GM21717 (cell line): ENCODE results near the gene MIB1.
A peak's percentile ranks its signal among the peaks of the same experiment; 100 is the strongest.
"Not testable (repeated sequence)": the region's sequence is repeated elsewhere in the genome, so short reads cannot be mapped to it uniquely, and the experiment has no call there.

Experiments
- ATAC-seq: cut with Tn5 transposase; IDR thresholded peaks from one replicate; pipeline ENCODE4 v1.9.1; 2021; ENCODE audit warnings: mild to moderate bottlenecking, moderate library complexity; ENCODE audit not compliant: unreplicated experiment

MIB1 gene

GRCh38 chr18:21743166-21743832 lies 2.7 kb downstream of the MIB1 start:
- ATAC-seq, result no peak

- no peak for ATAC-seq
Observed at GRCh38 chr18:21745231-21745630, 4.6 kb downstream of the MIB1 start.

GRCh38 chr18:21747268-21747667 lies 6.7 kb downstream of the MIB1 start:
- no peak for ATAC-seq

GRCh38 chr18:21747764-21748693 lies 7.4 kb downstream of the MIB1 start:
- ATAC-seq, result no peak

- ATAC-seq, result no peak
Observed at GRCh38 chr18:21757833-21758232, 17.2 kb downstream of the MIB1 start.

GRCh38 chr18:21759836-21760235 lies 19.2 kb downstream of the MIB1 start:
- ATAC-seq, result no peak

GRCh38 chr18:21760321-21760720 lies 19.7 kb downstream of the MIB1 start:
- no peak for ATAC-seq

- ATAC-seq, result no peak
Observed at GRCh38 chr18:21761471-21762115, 21.0 kb downstream of the MIB1 start.

GRCh38 chr18:21762181-21762772 lies 21.7 kb downstream of the MIB1 start:
- ATAC-seq, result no peak

- ATAC-seq, result no peak
Observed at GRCh38 chr18:21763846-21764646, 23.5 kb downstream of the MIB1 start.

GRCh38 chr18:21769206-21769605 lies 28.6 kb downstream of the MIB1 start:
- no peak for ATAC-seq

GRCh38 chr18:21774722-21775121 lies 34.1 kb downstream of the MIB1 start:
- ATAC-seq, result no peak

- peak; percentile 75 for ATAC-seq
Observed at GRCh38 chr18:21777814-21778213, 37.2 kb downstream of the MIB1 start.

GRCh38 chr18:21786526-21786925 lies 45.9 kb downstream of the MIB1 start:
- no peak for ATAC-seq

- ATAC-seq, result not testable (repeated sequence)
Observed at GRCh38 chr18:21796089-21796488, 55.5 kb downstream of the MIB1 start.

GRCh38 chr18:21798126-21798525 lies 57.5 kb downstream of the MIB1 start:
- ATAC-seq, result no peak

- no peak for ATAC-seq
Observed at GRCh38 chr18:21799721-21800120, 59.1 kb downstream of the MIB1 start.

- no peak for ATAC-seq
Observed at GRCh38 chr18:21803495-21803894, 62.9 kb downstream of the MIB1 start.

- ATAC-seq, result no peak
Observed at GRCh38 chr18:21805771-21806366, 65.3 kb downstream of the MIB1 start.

- no peak for ATAC-seq
Observed at GRCh38 chr18:21808185-21808584, 67.6 kb downstream of the MIB1 start.
